SK-N-MC (cell line): ENCODE data around the gene PCBP3.

ENCODE experiments used
- EZH2 ChIP-seq: fragments of 200-600 bp; sonication (generic); IDR thresholded peaks from one replicate; pipeline ENCODE4 v1.6.1; 2017; ENCODE audit warnings: antibody characterized with exemption
- POLR2AphosphoS5 ChIP-seq: IDR thresholded peaks from 2 replicates; pipeline ENCODE4 v1.6.1; 2012; ENCODE audit warnings: mild to moderate bottlenecking, low read depth, low read length, borderline replicate concordance

DNA sequence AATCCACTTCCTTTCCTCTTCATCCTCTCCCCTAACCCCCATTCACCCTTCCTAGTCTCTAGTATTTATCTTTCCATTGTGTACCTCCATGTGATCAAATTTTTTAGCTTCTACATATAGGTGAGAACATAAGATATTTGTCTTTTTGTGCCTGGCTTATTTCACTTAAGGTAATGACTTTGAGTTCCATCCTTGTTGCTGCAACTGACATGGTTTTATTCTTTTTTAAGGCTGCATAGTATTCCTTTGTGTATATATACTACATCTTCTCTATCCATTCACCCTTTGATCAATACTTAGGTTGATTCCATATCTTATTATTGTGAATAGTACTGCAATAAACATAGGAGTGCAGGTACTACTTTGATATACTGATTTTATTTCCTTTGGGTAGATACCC is 128.7 kb downstream of the PCBP3 start:
- TF ChIP-seq POLR2AphosphoS5 (no peak), EZH2 (no peak)
